GM12892 (cell line): Measurements from ENCODE around the gene ITM2B.

ENCODE experiments used
- POLR2A ChIP-seq: IDR thresholded peaks from 2 replicates; pipeline ENCODE4 v1.6.1; 2011; ENCODE audit warnings: low read depth, low read length, control low read depth
- POLR2AphosphoS5 ChIP-seq: IDR thresholded peaks from 2 replicates; pipeline ENCODE4 v1.6.1; 2011; ENCODE audit warnings: low read depth, low read length, control low read depth
- TAF1 ChIP-seq: IDR thresholded peaks from 2 replicates; pipeline ENCODE4 v1.6.1; 2011; ENCODE audit warnings: low read depth, mild to moderate bottlenecking, control low read depth, low read length, borderline replicate concordance

- TF ChIP-seq POLR2A (no peak), POLR2AphosphoS5 (no peak), TAF1 (no peak)
Observed at GRCh38 chr13:48242677-48243076, 9.7 kb downstream of the ITM2B start.
